HG02763 (cell line): Measurements from ENCODE around the gene ANXA11.
"Not testable (repeated sequence)": the region's sequence is repeated elsewhere in the genome, so short reads cannot be mapped to it uniquely, and the experiment has no call there.

Source experiments
- ATAC-seq: cut with Tn5 transposase; IDR thresholded peaks from one replicate; pipeline ENCODE4 v1.9.1; 2021; ENCODE audit warnings: mild to moderate bottlenecking, moderate library complexity; ENCODE audit not compliant: unreplicated experiment

ANXA11 gene

DNA sequence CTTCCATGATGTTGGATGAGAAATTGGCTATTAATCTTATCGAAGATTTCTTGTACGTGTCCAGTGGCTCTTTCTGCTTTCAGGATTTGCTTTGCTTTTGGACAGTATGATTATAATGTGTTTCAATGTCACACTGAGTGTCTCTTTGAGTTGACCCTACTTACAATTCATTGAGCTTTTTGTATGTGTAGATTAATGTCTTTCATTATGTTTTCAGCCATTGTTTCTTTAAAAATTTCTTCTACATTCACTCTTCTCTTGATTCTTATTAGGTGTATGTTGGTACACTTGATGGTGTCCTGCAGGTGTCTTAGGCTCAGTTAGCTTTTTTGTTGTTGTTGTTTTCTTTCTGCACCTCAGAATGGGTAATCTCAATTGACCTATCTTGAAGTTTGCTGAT lies 56.2 kb downstream of the ANXA11 start:
- no peak for ATAC-seq

DNA sequence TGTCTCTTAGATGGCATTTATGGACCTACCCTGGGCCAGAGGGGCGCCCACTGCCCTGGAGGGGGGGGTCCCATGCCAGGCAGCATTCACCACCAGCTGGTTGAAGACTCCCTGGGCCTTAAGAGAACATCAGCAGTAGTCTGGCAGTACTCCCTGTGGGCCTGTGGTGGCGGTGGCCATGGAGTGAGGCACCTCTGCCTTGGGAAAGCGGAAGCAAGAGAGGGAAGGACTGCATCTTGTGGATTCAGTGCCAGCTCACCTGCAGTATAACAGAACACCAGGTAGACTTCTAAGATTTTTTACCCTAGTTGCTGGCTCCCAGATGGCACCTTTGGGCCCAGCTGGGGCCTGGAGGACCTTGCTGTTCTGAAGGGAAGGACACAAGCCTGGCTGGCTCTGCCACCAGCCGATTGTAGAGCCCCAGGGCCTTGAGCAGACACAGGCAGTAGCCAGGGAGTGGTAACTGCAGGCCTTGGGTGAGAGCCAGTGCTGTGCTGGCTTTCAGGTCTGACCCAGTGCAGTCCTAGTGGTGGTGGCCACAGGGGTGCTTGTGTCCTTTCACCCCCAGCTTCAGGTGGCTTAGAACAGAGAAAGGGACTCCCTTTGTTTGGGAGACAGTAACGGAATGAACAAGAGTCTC lies 57.1 kb downstream of the ANXA11 start:
- ATAC-seq: no peak

DNA sequence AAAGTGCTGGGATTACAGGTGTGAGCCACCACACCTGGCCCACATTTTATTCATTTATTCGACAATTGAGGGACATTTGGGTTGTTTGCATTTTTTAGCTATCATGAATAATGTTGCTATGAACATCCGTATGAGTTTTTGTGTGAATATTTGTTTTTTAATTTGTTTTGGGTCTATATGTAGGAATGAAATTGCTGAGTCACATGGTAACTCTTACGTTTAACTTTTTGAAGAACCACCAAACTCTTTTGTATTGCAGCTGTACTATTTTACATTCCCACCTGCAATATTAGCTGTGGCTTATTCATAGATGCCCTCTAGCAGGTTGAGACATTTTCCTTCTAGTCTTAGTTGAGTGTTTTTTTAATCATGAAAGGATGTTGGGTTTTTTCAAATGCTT lies 58.4 kb downstream of the ANXA11 start:
- no peak for ATAC-seq

DNA sequence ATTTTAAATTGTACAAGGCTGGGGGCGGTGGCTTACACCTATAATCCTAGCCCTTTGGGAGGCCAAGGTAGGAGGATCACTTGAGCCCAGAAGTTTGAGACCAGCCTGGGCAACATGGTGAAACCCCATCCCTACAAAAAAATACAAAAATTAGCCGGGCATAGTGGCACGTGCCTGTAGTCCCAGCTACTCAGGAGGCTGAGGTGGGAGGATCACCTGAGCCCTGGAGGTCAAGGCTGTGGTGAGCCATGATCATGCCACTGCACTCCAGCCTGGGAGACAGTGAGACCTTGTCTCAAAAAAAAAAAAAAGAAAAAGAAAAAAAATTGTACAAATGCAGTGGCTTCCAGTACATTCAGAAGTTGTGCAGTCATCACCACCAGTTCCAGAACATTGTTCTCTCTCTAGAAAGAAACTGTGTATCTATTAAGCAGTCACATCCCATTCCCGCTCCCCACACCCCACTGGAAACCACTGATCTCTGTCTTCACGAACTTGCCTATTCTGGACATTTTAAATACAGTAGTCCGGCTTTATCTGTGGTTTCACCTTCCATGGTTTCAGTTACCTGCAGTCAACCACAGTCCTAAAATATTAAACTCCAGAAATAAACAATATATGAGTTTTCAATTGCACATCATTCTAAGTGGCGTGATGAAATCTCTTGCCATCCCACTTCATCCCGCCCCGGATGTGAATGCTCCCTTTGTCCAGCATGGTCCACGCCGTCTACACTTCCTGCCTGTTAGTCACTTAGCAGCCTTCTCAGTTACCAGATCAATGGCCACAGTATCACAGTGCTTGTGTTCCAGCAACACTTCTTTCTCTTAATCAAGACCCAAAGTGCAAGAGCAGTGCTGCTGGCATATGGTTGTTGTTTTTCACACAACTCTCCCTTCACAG lies 59.7 kb downstream of the ANXA11 start:
- ATAC-seq: not testable (repeated sequence)

DNA sequence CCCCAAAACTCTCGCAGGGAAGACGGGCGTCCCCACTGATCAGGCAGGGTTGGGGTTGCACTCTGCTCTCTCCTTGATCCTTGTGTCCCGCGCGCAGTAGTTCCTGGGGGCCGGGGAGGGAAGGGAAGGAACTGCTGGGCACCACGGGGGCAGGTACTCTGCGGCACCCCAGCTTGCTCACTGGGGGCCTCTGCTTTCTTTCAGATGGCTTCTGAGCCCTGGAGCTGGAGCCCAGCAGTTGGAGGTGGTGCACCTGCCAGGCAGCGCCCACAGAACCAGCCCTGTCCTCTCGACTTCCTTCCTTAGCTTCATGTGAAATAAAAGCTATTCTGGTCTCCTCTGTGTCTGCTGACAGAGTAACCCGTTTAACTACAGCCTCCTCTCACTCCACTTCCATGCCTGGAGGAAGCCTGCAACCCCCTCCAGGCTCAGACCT lies 60.6 kb downstream of the ANXA11 start:
- peak; percentile 31 for ATAC-seq

DNA sequence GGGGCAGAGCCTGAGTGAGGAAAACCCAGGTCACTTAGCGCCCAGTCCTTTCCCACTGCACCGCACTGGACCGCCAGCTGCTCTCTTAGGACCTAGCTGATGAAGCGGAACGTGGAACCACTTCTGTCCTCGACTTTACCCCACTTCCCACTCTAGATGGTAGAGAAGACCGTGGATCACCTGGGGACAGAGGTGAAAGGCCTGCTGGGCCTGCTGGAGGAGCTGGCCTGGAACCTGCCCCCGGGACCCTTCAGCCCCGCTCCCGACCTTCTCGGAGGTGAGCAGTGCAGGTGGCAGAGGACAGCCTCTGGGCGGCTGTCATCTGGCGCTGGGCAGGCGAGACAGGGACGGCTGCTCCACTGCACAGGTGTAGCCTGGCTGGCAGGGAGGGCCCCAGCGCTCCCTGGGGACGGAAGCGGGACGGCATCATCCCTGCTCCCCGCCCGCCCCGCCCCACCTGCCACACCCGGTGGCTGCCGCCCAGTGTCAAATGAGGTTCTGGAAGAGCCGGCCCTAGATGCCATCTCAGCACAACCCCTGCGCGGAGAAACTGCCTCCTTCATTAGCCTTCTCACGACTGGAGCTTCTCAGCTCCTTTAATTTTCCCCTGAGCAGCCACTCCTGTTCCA lies 61.2 kb downstream of the ANXA11 start:
- ATAC-seq: peak; percentile 69

DNA sequence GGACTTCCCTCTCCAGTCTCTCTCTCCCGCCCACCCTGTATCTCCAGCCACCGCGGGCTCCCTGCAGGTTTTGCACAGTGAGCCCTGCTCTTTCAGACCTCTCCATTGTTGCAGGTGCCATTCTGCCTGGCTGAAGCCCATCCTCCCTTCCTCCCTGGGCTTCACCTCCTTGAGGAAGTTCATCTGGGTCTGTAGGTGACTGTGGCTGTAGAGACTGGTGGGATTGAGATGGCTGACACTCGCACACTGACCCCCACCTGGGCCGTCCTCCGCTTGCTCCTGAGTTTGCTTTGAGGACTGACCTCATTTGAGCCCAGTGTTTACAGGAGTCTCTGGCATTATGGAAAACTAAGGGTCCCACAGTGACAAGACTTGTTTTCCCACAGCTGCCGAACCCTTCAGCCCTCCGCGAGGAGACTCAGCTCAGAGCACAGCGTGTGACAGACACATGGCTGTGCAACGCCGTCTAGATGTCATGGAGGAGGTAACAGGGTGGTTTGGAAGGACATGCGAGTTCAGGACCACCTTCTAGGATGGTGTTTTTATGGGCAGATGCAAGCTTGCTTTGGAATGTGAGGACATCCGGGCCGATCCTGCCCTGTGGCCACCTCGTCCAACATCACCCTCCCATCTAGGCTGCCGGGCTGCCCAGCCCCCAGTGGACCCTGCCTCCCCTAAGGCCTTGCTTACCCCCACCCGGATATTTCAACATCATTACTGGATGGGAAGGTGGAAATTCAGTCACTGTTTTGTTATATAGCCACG lies 63.5 kb downstream of the ANXA11 start:
- ATAC-seq: no peak

DNA sequence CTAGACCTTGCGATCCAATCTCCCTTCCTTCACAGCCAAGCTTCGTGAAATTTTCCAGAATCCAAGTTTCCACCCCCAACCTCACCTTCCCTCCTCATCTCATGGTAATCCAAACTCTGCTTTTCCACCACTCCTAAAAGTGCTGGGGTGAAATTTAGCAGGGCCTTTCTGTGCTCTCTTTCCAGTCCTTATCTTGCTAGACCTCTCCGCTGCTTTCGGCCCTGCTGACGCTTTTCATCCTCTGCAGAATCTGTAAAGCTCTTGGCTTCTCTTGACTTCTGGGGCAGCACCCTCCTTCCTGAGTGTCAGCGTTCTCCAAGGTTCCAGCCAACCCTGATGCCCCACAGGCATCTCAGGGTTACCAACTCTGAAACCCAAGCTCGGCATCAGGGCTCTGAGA lies 65.1 kb downstream of the ANXA11 start:
- ATAC-seq: no peak

DNA sequence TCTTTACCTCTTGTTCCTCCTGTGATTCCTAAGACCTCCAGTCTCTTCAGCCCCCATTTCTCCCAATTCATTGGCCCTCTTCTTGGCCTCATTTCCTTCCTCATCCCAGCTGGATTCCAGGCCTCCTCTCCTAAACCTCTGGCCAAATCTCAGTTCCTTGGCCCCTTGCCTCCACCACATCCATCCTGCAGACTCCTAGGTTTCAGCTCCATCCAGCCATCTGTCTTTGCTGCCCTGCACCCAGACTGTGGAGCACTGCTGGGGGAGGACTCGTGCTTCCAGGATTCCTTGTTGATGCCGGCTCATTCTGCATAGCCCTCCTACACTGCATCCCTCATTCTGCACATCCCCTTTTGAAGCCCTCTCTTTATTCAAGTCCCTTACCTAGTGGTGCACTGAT lies 66.1 kb downstream of the ANXA11 start:
- ATAC-seq: no peak

DNA sequence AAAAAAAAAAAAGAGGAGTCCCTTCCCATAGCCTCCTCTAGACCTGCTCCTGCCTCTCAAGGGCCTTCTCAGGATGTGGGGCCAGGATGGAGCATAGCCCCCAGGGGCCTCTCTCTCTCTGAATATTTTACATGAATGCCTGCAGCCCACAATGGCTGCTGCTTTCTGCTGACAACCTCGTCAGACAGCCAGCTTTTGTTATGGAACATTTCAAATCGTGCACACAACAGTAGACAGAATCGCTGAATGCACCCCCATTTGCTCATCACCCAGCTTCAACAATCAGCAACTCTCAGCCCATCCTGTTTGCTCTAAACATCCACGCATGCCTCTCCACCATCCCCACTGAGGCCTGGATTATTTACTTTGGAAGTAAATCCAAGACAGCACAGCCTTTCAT lies 67.4 kb downstream of the ANXA11 start:
- no peak for ATAC-seq

DNA sequence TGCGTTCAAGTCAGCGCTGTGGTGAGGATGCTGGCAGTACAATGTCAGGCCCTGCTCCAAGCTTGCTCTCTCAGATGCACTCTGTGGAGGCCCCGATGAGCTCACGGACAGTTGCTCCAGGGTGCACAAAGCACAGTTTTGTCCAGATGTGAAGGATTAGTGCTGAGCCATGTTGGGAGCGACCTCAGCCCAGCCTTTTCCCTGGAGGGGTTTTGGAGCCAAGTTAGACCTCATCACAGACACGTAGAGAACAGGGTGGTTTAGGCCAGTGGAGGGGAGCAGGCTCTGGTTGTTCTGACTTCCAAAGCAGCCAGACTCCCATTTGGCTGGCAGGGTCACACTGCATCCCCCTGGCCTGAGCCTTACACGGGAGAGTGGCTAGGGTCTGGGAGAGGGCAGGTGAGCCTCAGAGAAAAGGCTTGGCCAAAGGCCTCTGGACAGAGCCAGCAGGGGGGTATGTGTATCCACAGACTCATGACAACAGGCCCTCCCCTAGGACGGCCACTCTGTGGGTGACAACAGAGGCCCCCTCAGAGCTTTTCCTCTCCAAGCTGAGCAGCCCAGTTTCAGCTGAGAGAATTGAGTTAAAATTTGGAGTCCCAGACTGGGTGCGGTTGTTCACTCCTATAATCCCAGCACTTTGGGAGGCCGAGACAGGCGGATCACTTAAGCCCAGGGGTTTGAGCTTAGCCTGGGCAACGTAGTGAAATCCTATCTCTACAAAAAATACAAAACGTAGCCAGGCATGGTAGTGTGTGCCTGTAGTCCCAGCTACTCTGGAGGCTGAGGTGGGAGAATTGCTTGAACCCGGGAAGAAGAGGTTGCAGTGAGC lies 68.1 kb downstream of the ANXA11 start:
- no peak for ATAC-seq

DNA sequence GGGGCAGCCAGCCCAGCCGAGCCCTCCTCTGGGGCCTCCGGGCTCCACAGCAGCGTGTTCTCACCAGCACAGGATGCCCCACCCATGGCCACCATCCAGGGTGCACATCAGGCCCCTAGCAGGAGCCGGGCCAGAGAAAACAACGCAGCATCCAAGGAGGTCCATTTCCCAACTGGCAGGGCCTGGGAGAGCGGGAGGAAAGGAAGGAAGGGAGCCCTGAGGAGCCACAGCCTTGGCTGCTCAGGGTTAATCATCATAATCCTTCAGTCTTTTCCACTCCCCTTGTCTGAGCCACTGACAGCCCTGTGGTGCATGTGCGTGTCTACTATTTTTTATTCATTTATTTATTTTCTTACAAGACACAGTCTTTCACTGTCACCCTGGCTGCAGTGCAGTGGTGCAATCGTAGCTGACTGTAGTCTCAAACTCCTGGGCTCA lies 69.2 kb downstream of the ANXA11 start:
- no peak for ATAC-seq

DNA sequence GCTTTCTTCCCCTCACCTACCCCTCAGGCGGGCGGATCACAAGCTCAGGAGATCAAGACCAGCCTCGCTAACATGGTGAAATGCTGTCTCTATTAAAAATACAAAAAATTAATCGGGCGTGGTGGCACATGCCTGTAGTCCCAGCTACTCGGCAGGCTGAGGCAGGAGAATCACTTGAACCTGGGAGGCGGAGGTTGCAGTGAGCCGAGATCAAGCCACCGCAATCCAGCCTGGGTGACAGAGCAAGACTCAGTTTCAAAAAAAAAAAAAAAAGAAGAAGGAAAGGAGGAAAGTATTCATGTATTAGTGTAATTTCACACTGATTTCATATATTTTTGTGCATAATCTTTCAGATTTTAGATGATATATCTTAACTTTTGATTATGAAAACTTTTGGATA lies 71.7 kb downstream of the ANXA11 start:
- not testable (repeated sequence) for ATAC-seq

DNA sequence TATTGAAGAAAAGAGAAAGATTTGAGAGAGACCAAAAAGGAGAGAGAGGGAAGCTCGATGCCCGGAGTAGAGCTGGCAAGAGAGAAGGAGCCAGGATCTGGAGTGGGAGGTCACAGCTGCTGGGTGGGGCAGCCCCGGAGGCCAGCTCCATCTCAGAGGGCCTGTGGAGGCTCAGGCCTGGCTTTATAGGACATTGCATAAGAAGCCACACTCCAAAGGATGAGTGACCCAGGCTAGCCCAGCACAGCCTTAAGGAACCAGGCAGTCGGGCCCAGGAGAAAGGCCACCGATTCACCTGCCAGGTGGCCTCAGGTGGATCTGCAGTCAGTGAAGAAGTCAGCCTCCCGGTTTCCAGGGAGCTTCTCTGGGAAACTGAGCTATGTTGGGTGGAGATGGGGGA lies 72.1 kb downstream of the ANXA11 start:
- no peak for ATAC-seq

DNA sequence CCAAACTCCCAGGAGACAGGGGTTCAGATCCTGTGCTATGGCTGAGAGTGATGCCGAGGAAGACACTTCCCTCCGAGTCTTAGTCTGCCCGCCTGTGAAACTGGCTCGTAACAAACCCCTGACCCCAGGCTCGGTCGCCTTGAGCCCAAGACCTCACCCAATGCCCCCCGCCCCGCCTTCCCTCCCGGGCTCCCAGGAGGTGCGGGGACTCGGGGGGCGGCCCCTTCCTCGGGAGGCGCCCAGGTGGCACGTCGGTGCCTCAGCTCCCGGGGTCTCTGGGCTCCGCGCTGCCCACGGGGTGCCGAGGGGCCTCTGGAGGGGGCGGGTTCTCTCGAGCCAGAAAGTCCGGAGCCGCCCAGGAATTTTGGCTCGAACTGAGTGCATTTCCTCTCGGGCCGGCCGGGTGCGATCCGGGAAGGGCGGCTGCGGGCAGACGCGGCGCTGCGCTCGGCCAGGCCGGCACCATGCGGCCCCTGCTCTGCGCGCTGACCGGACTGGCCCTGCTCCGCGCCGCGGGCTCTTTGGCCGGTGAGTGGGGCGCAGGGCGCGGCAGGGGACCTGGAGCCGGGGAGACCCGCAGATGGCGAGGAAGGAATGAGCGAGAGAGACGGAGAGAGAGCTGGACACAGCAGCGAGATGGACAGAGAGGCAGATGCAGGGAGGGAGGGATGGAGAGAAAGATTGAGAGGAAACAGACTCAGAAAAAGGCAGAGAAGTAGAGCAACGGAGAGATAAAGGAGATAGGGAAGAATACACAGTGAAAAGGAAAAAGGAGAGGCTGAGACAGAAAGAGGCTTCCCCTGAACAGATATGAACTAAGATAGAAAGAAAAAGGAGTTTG lies 72.8 kb downstream of the ANXA11 start, which contains the start of gene PLAC9:
Gene PLAC9, plus strand, starts transcription at position 432 of the 841 bp plus-strand sequence. Its CDS starts 33 bp downstream, at position 465.
- no peak for ATAC-seq

DNA sequence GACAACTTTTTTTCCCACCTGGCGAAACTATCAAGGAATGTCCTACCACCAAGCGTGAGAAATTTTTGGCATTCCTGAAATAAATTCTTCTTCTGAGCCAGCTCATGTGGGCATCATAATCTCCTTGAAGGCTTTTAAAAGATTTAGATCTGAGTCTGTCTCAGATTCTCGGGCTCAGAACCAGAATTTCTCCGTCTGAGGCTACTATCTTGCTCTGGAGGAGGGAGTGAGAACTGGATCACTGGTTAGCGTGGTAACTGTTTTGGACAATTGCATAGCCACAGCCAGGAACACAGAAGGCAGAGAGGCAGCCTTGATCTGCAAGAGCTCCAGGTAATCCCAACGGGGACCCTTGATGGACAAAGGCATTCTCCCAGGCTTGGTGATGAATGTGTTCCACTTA lies 73.8 kb downstream of the ANXA11 start:
- no peak for ATAC-seq

DNA sequence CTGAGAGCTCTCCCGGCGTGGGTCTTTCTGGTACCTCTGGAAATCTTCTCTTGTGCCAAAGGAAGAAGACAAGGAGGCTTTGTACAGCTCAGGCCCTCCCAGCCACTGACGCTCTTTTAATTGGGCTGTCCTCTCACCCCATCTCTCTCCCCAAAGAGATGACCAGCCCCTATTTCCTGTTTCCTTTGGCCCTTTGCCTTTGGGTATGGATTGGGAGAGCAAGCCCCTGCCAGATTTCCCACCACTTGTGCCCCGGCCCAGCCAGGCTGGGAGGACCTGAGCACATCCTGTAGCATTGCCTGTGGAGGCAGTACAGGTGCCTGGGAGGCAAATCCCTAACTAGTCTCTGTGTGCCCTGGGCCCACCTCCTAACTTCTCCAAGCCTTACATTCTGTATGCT lies 78.5 kb downstream of the ANXA11 start:
- ATAC-seq: no peak

DNA sequence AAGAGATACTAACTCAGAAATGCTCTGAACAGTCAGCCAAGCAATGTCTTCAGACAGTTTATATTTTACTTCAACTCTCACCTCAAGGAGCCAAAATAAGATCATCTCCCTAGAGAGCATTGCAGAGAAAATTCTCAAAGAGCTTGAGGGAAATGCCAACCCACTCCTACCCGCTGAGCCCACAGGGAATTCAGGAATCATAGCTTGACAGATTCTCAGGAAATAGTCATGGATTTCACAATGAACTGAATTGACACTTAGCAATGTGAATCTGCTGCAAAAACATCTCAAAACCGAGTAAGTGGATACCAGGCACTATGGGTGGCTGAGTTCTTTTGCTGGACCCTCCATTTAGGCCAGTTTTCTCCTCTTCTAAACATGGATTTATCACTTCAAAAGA lies 82.6 kb downstream of the ANXA11 start:
- ATAC-seq: no peak

DNA sequence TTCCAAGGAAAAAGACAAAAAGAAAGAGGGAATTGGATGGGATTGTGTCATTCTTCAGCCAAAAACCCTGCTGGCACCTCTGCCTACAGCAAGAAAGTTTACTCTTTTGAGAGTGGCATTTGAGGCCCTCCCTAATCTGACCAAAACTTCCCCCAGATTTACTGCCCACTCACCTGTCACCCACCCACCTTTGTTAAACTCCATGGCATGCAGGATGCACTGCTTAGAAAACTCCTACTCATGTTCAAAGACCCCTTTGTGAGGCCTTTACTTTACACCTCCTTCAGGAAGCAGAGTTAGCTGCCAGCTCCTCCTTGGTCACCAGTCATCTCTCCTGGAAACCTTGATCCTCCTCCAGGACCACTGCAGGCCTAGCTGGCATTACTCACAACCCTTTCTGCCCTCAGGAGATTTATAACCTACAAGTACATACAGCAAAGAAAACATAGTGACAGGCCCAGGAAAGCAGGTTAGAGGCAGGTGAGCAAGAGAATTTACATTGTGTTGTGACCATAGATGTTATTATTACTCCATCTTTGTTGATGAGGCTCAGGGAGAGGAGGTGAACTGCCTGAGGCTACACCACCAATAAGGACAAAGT lies 83.1 kb downstream of the ANXA11 start:
- ATAC-seq: no peak
